Measurements from ENCODE around the gene CDK6. TPM values are rescaled to one million over a fixed set of nuclear protein-coding genes. Genes with fewer than 3 reads are reported as not detected.
"Not testable (repeated sequence)": the region's sequence is repeated elsewhere in the genome, so short reads cannot be mapped to it uniquely, and the experiment has no call there.

CDK6 gene
- total RNA-seq, 4 donors from 2014 or later, result 22.2 to 45.4 (median 36.4) TPM

DNA sequence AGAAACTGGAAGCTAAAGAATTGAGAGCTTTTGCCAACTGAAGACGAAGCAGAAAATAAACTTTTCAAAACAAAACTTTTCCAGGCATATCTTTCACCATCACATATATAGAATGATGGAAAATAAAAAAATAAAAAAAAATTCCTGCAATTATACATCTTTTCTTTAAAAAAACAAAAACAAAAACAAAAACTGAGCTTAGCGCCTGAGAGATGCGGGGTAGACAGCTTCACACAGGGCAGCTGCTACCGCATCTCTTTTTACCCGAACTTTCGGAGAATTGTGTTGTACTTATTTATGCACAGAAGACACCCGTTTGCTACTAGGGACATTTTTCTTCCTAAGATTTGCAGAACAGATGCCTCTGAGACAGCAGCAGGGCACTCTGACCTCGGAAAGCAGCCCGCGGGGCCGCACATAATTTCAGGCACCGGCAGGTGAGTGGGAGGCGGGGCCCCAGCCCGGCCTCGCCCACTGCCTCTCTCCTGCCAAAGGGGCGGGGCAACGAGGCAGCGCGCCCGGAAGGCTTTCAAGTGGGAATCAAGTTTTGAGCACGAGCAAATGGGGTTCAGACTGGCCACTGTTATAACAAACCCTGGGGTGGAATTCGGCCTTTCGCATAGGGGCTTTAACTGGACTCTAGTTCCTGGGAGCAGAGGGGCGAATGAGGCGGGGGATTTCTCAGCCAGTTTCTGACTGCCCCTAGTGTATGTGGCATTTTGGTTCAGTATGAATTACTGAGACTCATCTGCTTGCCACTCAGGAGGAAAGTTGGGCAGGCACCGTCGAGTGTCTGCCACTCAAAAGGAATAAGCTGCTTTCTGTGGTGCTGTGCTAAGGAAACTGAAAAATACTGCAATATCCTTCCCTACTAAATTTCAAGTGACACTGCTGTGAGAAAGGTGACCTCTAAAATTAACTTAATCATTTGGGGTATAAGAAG is 227.7 kb downstream of the CDK6 start:
- Histone ChIP-seq H3K9me3 (no peaks in the 10 kb centered on the region), H3K27ac (replicated peaks in 1 of 4) (no peak overlapping the region), H3K27me3 (no peaks in the 10 kb centered on the region), H3K4me3 (peak overlapping the region in 2 of 4 donors; percentile 7 to 17), H3K4me1 (peaks cover 0 to 6% (median 5%) of the 10 kb centered on the region in 4 donors), H3K36me3 (peaks cover 0 to 12% (median 3%) of the 10 kb centered on the region in 4 donors)
- WGBS, result 66% methylated on average over 18 of the region's 27 CpGs
- DNase-seq (ENCODE audit: extremely low spot score), result no peak
- intact Hi-C loops (cut with DNase I), result no loop called here
- TF ChIP-seq, protein P1, sequence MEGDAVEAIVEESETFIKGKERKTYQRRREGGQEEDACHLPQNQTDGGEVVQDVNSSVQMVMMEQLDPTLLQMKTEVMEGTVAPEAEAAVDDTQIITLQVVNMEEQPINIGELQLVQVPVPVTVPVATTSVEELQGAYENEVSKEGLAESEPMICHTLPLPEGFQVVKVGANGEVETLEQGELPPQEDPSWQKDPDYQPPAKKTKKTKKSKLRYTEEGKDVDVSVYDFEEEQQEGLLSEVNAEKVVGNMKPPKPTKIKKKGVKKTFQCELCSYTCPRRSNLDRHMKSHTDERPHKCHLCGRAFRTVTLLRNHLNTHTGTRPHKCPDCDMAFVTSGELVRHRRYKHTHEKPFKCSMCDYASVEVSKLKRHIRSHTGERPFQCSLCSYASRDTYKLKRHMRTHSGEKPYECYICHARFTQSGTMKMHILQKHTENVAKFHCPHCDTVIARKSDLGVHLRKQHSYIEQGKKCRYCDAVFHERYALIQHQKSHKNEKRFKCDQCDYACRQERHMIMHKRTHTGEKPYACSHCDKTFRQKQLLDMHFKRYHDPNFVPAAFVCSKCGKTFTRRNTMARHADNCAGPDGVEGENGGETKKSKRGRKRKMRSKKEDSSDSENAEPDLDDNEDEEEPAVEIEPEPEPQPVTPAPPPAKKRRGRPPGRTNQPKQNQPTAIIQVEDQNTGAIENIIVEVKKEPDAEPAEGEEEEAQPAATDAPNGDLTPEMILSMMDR (IDR thresholded peaks at IDR 0.05), result no peak
- TF ChIP-seq EP300 (IDR thresholded peaks at IDR 0.05) (no peak), POLR2AphosphoS5 (IDR thresholded peaks at IDR 0.05) (no peak), POLR2A (IDR thresholded peaks at IDR 0.05; ENCODE audit: low read depth) (no peak)

DNA sequence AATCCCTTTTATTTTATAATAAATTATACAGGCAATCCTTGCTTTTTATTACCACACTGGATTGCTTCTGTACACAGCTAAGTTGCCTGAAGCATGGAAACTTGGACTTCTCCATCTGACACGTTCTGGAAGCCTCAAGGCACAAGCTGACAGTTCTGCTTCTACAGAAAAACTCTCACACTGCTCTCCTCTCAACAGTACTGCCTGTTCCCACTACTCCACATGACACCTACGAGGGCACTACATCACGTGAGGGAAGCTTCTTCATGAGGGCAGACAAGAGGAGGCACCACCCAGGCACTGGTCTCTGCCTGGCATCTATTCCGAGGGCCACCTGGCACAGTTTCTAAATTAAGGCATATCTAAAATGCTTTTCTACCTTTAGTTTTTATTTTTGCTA is 229.4 kb downstream of the CDK6 start:
- 84% methylated on average over 4 of the region's 4 CpGs for WGBS
- TF ChIP-seq EP300 (IDR thresholded peaks at IDR 0.05), result no peak
- TF ChIP-seq, protein P1 (IDR thresholded peaks at IDR 0.05), result no peak
- TF ChIP-seq POLR2AphosphoS5 (IDR thresholded peaks at IDR 0.05), result no peak
- TF ChIP-seq POLR2A (IDR thresholded peaks at IDR 0.05; ENCODE audit: low read depth), result no peak

DNA sequence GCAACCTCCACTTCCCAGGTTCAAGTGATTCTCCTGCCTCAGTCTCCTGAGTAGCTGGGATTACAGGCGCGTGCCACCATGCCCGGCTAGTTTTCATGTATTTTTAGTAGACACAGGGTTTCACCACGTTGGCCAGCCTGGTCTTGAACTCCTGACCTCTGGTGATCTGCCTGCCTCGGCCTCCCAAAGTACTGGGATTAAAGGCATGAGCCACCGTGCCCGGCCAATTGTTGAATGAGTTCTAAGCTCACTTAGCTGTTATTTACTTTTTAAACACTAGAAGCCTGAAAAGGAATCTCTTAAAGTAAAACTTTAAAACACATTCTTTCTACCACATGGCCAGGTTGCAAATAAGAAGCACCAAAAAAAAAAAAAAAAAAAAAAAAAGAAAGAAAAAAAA is 231.9 kb downstream of the CDK6 start:
- H3K4me1 ChIP-seq; H3K4me3 ChIP-seq; DNase-seq (ENCODE audit: extremely low spot score); H3K36me3 ChIP-seq; H3K27ac ChIP-seq (replicated peaks in 1 of 4); H3K9me3 ChIP-seq; H3K27me3 ChIP-seq; intact Hi-C loops (cut with DNase I): not testable (repeated sequence)
- 85% methylated on average over 7 of the region's 7 CpGs for whole genome bisulfite sequencing

More for the DNA sequence above, 229.4 kb downstream of the CDK6 start:
- H3K27ac ChIP-seq (replicated peaks in 1 of 4), result no peak overlapping the region
- H3K9me3 ChIP-seq, result no peaks in the 10 kb centered on the region
- no peaks in the 10 kb centered on the region for H3K27me3 ChIP-seq
- H3K4me1 ChIP-seq, result peaks cover 0 to 6% (median 3%) of the 10 kb centered on the region in 4 donors
- intact Hi-C loops (cut with DNase I), result no loop called here
- no peak for DNase-seq (ENCODE audit: extremely low spot score)
- no peak overlapping the region for H3K4me3 ChIP-seq
- peaks cover 0 to 8% (median 3%) of the 10 kb centered on the region in 4 donors for H3K36me3 ChIP-seq

DNA sequence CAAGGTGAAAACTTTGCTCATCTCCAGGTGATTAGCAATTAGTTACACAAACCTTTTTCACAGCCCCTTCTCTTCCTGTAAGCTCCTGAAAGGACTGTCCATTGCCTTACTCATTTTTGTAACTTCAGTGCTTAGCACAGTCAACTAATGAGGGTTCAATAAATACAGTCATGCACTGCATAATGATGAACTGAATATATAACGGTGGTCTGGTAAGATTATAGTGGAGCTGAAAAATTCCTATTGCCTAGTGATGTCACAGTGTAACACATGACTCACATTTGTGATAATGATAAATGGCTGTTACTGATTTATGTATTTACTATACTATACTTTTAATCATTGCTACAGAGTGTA is 233.3 kb downstream of the CDK6 start:
- Histone ChIP-seq H3K9me3 (no peaks in the 10 kb centered on the region), H3K27ac (replicated peaks in 1 of 4) (no peak overlapping the region), H3K4me3 (no peak overlapping the region), H3K36me3 (peaks cover 0 to 8% (median 3%) of the 10 kb centered on the region in 4 donors), H3K27me3 (no peaks in the 10 kb centered on the region), H3K4me1 (peaks cover 0 to 2% (median 0%) of the 10 kb centered on the region in 4 donors)
- no peak for DNase-seq (ENCODE audit: extremely low spot score)
- intact Hi-C loops (cut with DNase I), result no loop called here
- TF ChIP-seq, protein P1 (IDR thresholded peaks at IDR 0.05), result no peak
- TF ChIP-seq EP300 (IDR thresholded peaks at IDR 0.05) (no peak), POLR2A (IDR thresholded peaks at IDR 0.05; ENCODE audit: low read depth) (no peak), POLR2AphosphoS5 (IDR thresholded peaks at IDR 0.05) (no peak)
- 72% methylated on average over 1 of the region's 1 CpG for WGBS

DNA sequence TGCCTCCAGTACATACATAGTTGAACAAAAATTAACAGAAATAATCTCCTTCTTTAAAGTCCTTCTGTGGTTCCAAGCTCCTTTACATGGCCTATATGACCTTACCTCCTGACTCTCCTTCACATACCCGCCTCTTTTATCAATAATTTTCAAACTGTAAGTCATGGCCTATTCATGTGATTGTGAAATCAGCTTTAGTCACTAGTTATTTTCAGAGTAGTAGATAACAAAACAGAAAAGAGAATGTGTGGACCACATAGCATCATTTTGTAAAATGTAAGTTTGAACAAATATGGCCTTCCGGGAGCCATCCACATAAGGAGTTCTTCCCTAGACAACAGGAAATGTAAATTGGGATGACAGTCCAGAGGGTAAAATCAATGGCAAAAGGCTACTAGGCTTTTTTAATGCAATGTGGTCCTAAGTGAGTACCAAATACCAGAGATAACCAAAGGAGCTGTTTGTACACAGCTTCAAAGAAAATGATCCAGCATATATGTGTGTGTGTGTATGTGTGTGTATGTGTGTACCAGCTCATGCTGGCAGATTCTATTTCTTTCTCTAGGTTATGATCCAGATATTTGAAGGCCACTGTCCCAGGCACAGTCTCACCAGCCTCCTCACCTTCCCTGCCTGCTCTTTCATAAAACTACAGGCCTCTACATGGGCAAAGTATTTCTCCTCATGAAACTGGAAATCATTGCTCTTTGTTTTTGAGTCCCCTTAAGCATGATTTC is 233.9 kb downstream of the CDK6 start:
- TF ChIP-seq POLR2AphosphoS5 (IDR thresholded peaks at IDR 0.05), result no peak
- TF ChIP-seq POLR2A (IDR thresholded peaks at IDR 0.05; ENCODE audit: low read depth), result no peak
- TF ChIP-seq, protein P1 (IDR thresholded peaks at IDR 0.05), result no peak
- TF ChIP-seq EP300 (IDR thresholded peaks at IDR 0.05), result no peak
- Histone ChIP-seq H3K27ac (replicated peaks in 1 of 4) (no peak overlapping the region), H3K27me3 (no peaks in the 10 kb centered on the region), H3K4me1 (peaks cover 0 to 2% (median 0%) of the 10 kb centered on the region in 4 donors), H3K4me3 (no peak overlapping the region), H3K9me3 (no peaks in the 10 kb centered on the region), H3K36me3 (peaks cover 0 to 8% (median 3%) of the 10 kb centered on the region in 4 donors)
- intact Hi-C loops (cut with DNase I), result no loop called here
- no peak for DNase-seq (ENCODE audit: extremely low spot score)
- 97% methylated on average over 2 of the region's 2 CpGs for WGBS
